Right lobe of liver (tissue), 4 donors: ENCODE measurements around the gene ITGB1BP2.
"Not testable (repeated sequence)": the region's sequence is repeated elsewhere in the genome, so short reads cannot be mapped to it uniquely, and the experiment has no call there.

Experiments
- CTCF ChIP-seq, 4 donors: fragments of 200-600 bp in 3 of 4; fragments of 450-650 bp in 1 of 4; IDR thresholded peaks; one replicate each; pipeline versions ENCODE4 v1.5.1 to v1.8.0; 2016 to 2022; ENCODE audit warnings: antibody characterized with exemption in 4 of 4, mild to moderate bottlenecking in 2 of 4
- POLR2A ChIP-seq: fragments of 450-650 bp; IDR thresholded peaks from one replicate; pipeline ENCODE4 v1.6.1; 2017; ENCODE audit warnings: antibody characterized with exemption, mild to moderate bottlenecking
- donor health status: DM: no; HTN: no; CAD: no.
- donor health status: DM: no; HTN: no; CAD: no.
- donor health status: DM: no; HTN: yes; CAD: no.

GRCh38 chrX:71324452-71324851, 22.9 kb downstream of the ITGB1BP2 start:
- not testable (repeated sequence) for TF ChIP-seq CTCF (IDR thresholded peaks at IDR 0.05); POLR2A
